ENCODE data around the gene KLHDC10. TPM values are rescaled to one million over a fixed set of nuclear protein-coding genes. Genes with fewer than 3 reads are reported as not detected.
"Not testable (repeated sequence)": the region's sequence is repeated elsewhere in the genome, so short reads cannot be mapped to it uniquely, and the experiment has no call there.

The KLHDC10 gene
- total and polyA plus RNA-seq, 2 experiments from 2014 or later = 5.5 to 14.7 TPM

DNA sequence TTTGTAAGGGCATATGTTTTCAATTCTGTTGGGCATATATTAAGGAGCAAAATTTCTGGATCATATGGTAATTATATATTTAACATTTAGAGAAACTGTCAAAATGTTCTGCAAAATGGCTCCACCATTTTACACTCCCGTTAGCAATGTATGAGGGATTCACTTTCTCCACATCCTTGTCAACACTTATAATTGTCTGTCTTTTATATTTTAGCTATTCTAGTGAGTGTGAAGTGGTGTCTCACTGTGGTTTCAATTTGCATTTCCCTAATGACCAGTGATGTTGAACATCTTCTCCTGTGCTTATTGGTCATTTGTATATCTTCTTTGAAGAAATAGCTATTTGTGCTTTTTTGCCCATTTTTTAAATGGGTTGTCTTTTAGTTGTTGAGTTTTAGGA, 8.1 kb upstream of the KLHDC10 start (continued):
- TF ChIP-seq, protein P1, sequence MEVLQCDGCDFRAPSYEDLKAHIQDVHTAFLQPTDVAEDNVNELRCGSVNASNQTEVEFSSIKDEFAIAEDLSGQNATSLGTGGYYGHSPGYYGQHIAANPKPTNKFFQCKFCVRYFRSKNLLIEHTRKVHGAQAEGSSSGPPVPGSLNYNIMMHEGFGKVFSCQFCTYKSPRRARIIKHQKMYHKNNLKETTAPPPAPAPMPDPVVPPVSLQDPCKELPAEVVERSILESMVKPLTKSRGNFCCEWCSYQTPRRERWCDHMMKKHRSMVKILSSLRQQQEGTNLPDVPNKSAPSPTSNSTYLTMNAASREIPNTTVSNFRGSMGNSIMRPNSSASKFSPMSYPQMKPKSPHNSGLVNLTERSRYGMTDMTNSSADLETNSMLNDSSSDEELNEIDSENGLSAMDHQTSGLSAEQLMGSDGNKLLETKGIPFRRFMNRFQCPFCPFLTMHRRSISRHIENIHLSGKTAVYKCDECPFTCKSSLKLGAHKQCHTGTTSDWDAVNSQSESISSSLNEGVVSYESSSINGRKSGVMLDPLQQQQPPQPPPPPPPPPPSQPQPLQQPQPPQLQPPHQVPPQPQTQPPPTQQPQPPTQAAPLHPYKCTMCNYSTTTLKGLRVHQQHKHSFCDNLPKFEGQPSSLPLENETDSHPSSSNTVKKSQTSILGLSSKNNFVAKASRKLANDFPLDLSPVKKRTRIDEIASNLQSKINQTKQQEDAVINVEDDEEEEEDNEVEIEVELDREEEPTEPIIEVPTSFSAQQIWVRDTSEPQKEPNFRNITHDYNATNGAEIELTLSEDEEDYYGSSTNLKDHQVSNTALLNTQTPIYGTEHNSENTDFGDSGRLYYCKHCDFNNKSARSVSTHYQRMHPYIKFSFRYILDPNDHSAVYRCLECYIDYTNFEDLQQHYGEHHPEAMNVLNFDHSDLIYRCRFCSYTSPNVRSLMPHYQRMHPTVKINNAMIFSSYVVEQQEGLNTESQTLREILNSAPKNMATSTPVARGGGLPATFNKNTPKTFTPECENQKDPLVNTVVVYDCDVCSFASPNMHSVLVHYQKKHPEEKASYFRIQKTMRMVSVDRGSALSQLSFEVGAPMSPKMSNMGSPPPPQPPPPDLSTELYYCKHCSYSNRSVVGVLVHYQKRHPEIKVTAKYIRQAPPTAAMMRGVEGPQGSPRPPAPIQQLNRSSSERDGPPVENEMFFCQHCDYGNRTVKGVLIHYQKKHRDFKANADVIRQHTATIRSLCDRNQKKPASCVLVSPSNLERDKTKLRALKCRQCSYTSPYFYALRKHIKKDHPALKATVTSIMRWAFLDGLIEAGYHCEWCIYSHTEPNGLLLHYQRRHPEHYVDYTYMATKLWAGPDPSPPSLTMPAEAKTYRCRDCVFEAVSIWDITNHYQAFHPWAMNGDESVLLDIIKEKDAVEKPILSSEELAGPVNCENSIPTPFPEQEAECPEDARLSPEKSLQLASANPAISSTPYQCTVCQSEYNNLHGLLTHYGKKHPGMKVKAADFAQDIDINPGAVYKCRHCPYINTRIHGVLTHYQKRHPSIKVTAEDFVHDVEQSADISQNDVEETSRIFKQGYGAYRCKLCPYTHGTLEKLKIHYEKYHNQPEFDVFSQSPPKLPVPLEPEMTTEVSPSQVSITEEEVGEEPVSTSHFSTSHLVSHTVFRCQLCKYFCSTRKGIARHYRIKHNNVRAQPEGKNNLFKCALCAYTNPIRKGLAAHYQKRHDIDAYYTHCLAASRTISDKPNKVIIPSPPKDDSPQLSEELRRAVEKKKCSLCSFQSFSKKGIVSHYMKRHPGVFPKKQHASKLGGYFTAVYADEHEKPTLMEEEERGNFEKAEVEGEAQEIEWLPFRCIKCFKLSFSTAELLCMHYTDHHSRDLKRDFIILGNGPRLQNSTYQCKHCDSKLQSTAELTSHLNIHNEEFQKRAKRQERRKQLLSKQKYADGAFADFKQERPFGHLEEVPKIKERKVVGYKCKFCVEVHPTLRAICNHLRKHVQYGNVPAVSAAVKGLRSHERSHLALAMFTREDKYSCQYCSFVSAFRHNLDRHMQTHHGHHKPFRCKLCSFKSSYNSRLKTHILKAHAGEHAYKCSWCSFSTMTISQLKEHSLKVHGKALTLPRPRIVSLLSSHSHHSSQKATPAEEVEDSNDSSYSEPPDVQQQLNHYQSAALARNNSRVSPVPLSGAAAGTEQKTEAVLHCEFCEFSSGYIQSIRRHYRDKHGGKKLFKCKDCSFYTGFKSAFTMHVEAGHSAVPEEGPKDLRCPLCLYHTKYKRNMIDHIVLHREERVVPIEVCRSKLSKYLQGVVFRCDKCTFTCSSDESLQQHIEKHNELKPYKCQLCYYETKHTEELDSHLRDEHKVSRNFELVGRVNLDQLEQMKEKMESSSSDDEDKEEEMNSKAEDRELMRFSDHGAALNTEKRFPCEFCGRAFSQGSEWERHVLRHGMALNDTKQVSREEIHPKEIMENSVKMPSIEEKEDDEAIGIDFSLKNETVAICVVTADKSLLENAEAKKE (CRISPR knock-in tag; IDR thresholded peaks at IDR 0.05) = no peak
- no peak for TF ChIP-seq ZNF331 (CRISPR knock-in tag; IDR thresholded peaks at IDR 0.05; ENCODE audit: low read depth)

DNA sequence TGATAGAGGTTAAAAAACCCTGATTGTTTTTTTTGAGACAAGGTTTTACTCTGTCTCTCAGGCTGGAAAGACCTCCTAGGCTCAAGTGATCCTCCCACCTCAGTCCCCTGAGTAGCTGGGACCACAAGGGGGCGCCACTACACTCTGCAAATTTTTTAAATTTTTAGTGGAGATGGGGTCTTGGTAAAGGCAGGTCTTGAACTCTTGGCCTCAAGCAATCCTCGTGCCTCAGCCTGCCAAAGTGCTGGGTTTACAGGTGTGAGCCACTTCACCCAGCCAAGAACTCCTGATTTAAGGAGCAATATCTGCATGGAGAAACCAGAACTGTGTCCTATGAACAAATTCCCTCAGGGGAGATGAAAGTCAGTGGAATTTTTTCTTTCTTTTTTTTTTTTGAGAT, 7.3 kb upstream of the KLHDC10 start:
- no peaks in the 10 kb centered on the region for H3K4me1 Mint-ChIP-seq
- Histone ChIP-seq H3K4me3 (no peak overlapping the region), H3K9me2 (ENCODE audit: insufficient read depth) (no peaks in the 10 kb centered on the region), H3K27ac (ENCODE audit: low read depth) (no peak overlapping the region), H3K27me3 (ENCODE audit: insufficient read depth) (no peaks in the 10 kb centered on the region), H2AFZ (no peak overlapping the region), H3K79me2 (replicated peaks; ENCODE audit: insufficient read depth) (no peaks in the 10 kb centered on the region), H3F3A (replicated peaks; ENCODE audit: low read depth) (no peaks in the 10 kb centered on the region), H3K4me1 (ENCODE audit: insufficient read depth) (no peaks in the 10 kb centered on the region), H4K20me1 (replicated peaks; ENCODE audit: insufficient read depth) (no peaks in the 10 kb centered on the region), H3K4me2 (no peak overlapping the region), H3K36me3 (ENCODE audit: insufficient read depth) (no peaks in the 10 kb centered on the region)
- no peaks in the 10 kb centered on the region for H3K36me3 Mint-ChIP-seq (ENCODE audit: low read depth)
- ATAC-seq (peak; percentile 92), DNase-seq (ENCODE audit: low spot score) (peak; percentile 92)
- H3K27ac Mint-ChIP-seq = no peak overlapping the region
- TF ChIP-seq, protein P2, sequence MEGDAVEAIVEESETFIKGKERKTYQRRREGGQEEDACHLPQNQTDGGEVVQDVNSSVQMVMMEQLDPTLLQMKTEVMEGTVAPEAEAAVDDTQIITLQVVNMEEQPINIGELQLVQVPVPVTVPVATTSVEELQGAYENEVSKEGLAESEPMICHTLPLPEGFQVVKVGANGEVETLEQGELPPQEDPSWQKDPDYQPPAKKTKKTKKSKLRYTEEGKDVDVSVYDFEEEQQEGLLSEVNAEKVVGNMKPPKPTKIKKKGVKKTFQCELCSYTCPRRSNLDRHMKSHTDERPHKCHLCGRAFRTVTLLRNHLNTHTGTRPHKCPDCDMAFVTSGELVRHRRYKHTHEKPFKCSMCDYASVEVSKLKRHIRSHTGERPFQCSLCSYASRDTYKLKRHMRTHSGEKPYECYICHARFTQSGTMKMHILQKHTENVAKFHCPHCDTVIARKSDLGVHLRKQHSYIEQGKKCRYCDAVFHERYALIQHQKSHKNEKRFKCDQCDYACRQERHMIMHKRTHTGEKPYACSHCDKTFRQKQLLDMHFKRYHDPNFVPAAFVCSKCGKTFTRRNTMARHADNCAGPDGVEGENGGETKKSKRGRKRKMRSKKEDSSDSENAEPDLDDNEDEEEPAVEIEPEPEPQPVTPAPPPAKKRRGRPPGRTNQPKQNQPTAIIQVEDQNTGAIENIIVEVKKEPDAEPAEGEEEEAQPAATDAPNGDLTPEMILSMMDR (conservative IDR thresholded peaks at IDR 0.05; ENCODE audit: low read depth in 2 of 2) = peak; percentile 83 to 99
- no peak for TF ChIP-seq ZNF331 (CRISPR knock-in tag; IDR thresholded peaks at IDR 0.05; ENCODE audit: low read depth)
- H3K4me3 Mint-ChIP-seq = no peak overlapping the region
- H3K27me3 Mint-ChIP-seq (ENCODE audit: insufficient read depth, low read depth, poor library complexity) = peaks cover 2% of the 10 kb centered on the region
- H3K9me3 Mint-ChIP-seq = no peaks in the 10 kb centered on the region

DNA sequence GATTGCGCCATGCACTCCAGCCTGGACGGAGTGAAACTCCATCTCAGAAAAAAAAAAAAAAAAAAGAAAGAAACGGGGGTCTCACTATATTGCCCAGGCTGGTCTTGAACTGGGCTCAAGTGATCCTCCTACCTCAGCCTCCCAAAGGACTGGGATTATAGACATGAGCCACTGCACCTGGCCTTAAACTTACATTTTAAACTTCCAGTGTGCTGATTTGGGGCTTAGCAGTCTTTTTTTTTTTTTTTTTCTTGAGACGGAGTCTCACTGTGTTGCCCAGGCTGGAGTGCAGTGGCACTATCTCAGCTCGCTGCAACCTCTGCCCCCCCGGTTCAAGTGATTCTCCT, 5.8 kb upstream of the KLHDC10 start:
- H4K20me1 ChIP-seq (replicated peaks; ENCODE audit: insufficient read depth); H3K27ac Mint-ChIP-seq; ATAC-seq; H3K4me1 Mint-ChIP-seq; H3K9me3 Mint-ChIP-seq; H3F3A ChIP-seq (replicated peaks; ENCODE audit: low read depth); H3K4me3 ChIP-seq; H3K4me3 Mint-ChIP-seq; H3K4me1 ChIP-seq (ENCODE audit: insufficient read depth); H3K9me2 ChIP-seq (ENCODE audit: insufficient read depth); H3K36me3 ChIP-seq (ENCODE audit: insufficient read depth); DNase-seq (ENCODE audit: low spot score); H3K79me2 ChIP-seq (replicated peaks; ENCODE audit: insufficient read depth); H3K4me2 ChIP-seq; H3K27me3 Mint-ChIP-seq (ENCODE audit: insufficient read depth, low read depth, poor library complexity); H2AFZ ChIP-seq; H3K36me3 Mint-ChIP-seq (ENCODE audit: low read depth); H3K27me3 ChIP-seq (ENCODE audit: insufficient read depth); H3K27ac ChIP-seq (ENCODE audit: low read depth): not testable (repeated sequence)
